SK-N-SH treated with all-trans-retinoic acid at 6 μM for 48 hours (cell line): ENCODE data around the gene TJP2.

Source experiments
- ARNTL ChIP-seq: fragments of 450-650 bp; formaldehyde crosslinking; IDR thresholded peaks from 2 replicates; pipeline ENCODE4 v1.5.0; 2020; ENCODE audit warnings: low read depth, mild to moderate bottlenecking, moderate library complexity, borderline replicate concordance
- CREB5 ChIP-seq: fragments of 250-450 bp; sonication (Bioruptor Pico); IDR thresholded peaks from 2 replicates; pipeline ENCODE4 v1.5.1; 2020; ENCODE audit warnings: low read depth, mild to moderate bottlenecking, moderate library complexity
- CSDC2 ChIP-seq: fragments of 250-450 bp; sonication (Bioruptor Pico); IDR thresholded peaks from 2 replicates; pipeline ENCODE4 v1.5.0; 2020; ENCODE audit warnings: mild to moderate bottlenecking, moderate library complexity
- OSR1 ChIP-seq: fragments of 250-450 bp; sonication (Bioruptor Pico); IDR thresholded peaks from 2 replicates; pipeline ENCODE4 v1.8.0; 2022; ENCODE audit warnings: moderate library complexity, mild to moderate bottlenecking, inconsistent platforms
- RARB ChIP-seq: fragments of 250-450 bp; sonication (Bioruptor Pico); IDR thresholded peaks from 2 replicates; pipeline ENCODE4 v1.8.0; 2021; ENCODE audit warnings: mild to moderate bottlenecking, moderate library complexity
- SNAI2 ChIP-seq: fragments of 250-450 bp; sonication (Bioruptor Pico); IDR thresholded peaks from 2 replicates; pipeline ENCODE4 v1.5.0; 2020; ENCODE audit warnings: mild to moderate bottlenecking, moderate library complexity
- ZC3H10 ChIP-seq: fragments of 250-450 bp; sonication (Bioruptor Pico); IDR thresholded peaks from 2 replicates; pipeline ENCODE4 v1.5.1; 2021; ENCODE audit warnings: mild to moderate bottlenecking, moderate library complexity
- ZFP3 ChIP-seq: fragments of 250-450 bp; sonication (Bioruptor Pico); IDR thresholded peaks from 2 replicates; pipeline ENCODE4 v1.5.0; 2020; ENCODE audit warnings: mild to moderate bottlenecking, moderate library complexity
- ZNF565 ChIP-seq: fragments of 450-650 bp; formaldehyde crosslinking; conservative IDR thresholded peaks from 2 replicates; pipeline ENCODE4 v1.5.0; 2020; ENCODE audit warnings: low read depth, mild to moderate bottlenecking, moderate library complexity
- ZNF8 ChIP-seq: fragments of 450-650 bp; formaldehyde crosslinking; IDR thresholded peaks from 2 replicates; pipeline ENCODE4 v1.5.0; 2020; ENCODE audit warnings: mild to moderate bottlenecking, moderate library complexity
- TF ChIP-seq, protein P1 (sequence below): fragments of 250-450 bp; sonication (Bioruptor Pico); IDR thresholded peaks from 2 replicates; pipeline ENCODE4 v1.8.0; 2020; ENCODE audit warnings: mild to moderate bottlenecking, moderate library complexity, borderline replicate concordance
- TF ChIP-seq, protein P2 (sequence below): fragments of 250-450 bp; sonication (Bioruptor Pico); IDR thresholded peaks from 2 replicates; pipeline ENCODE4 v1.8.0; 2021; ENCODE audit warnings: low read depth, mild to moderate bottlenecking, moderate library complexity, borderline replicate concordance
- TF ChIP-seq, protein P3 (sequence below): fragments of 250-450 bp; sonication (Bioruptor Pico); IDR thresholded peaks from 2 replicates; pipeline ENCODE4 v1.5.1; 2021; ENCODE audit warnings: mild to moderate bottlenecking, moderate library complexity
- TF ChIP-seq, protein P4 (sequence below): fragments of 250-450 bp; sonication (Bioruptor Pico); IDR thresholded peaks from 2 replicates; pipeline ENCODE4 v1.5.0; 2020; ENCODE audit warnings: mild to moderate bottlenecking, moderate library complexity

GRCh38 chr9:69297300-69297980 is 123.4 kb downstream of the TJP2 start:
- TF ChIP-seq OSR1 (CRISPR knock-in tag) (no peak), RARB (CRISPR knock-in tag) (no peak), ZC3H10 (no peak), ARNTL (CRISPR knock-in tag) (no peak), ZFP3 (CRISPR knock-in tag) (no peak), ZNF8 (no peak), CREB5 (no peak), CSDC2 (no peak), SNAI2 (CRISPR knock-in tag) (no peak), ZNF565 (no peak)
- TF ChIP-seq, protein P1, sequence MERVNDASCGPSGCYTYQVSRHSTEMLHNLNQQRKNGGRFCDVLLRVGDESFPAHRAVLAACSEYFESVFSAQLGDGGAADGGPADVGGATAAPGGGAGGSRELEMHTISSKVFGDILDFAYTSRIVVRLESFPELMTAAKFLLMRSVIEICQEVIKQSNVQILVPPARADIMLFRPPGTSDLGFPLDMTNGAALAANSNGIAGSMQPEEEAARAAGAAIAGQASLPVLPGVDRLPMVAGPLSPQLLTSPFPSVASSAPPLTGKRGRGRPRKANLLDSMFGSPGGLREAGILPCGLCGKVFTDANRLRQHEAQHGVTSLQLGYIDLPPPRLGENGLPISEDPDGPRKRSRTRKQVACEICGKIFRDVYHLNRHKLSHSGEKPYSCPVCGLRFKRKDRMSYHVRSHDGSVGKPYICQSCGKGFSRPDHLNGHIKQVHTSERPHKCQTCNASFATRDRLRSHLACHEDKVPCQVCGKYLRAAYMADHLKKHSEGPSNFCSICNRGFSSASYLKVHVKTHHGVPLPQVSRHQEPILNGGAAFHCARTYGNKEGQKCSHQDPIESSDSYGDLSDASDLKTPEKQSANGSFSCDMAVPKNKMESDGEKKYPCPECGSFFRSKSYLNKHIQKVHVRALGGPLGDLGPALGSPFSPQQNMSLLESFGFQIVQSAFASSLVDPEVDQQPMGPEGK: no peak
- TF ChIP-seq, protein P2, sequence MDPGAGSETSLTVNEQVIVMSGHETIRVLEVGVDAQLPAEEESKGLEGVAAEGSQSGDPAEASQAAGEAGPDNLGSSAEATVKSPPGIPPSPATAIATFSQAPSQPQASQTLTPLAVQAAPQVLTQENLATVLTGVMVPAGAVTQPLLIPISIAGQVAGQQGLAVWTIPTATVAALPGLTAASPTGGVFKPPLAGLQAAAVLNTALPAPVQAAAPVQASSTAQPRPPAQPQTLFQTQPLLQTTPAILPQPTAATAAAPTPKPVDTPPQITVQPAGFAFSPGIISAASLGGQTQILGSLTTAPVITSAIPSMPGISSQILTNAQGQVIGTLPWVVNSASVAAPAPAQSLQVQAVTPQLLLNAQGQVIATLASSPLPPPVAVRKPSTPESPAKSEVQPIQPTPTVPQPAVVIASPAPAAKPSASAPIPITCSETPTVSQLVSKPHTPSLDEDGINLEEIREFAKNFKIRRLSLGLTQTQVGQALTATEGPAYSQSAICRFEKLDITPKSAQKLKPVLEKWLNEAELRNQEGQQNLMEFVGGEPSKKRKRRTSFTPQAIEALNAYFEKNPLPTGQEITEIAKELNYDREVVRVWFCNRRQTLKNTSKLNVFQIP (CRISPR knock-in tag): no peak
- TF ChIP-seq, protein P3, sequence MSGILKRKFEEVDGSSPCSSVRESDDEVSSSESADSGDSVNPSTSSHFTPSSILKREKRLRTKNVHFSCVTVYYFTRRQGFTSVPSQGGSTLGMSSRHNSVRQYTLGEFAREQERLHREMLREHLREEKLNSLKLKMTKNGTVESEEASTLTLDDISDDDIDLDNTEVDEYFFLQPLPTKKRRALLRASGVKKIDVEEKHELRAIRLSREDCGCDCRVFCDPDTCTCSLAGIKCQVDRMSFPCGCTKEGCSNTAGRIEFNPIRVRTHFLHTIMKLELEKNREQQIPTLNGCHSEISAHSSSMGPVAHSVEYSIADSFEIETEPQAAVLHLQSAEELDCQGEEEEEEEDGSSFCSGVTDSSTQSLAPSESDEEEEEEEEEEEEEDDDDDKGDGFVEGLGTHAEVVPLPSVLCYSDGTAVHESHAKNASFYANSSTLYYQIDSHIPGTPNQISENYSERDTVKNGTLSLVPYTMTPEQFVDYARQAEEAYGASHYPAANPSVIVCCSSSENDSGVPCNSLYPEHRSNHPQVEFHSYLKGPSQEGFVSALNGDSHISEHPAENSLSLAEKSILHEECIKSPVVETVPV (CRISPR knock-in tag): no peak
- TF ChIP-seq, protein P4, sequence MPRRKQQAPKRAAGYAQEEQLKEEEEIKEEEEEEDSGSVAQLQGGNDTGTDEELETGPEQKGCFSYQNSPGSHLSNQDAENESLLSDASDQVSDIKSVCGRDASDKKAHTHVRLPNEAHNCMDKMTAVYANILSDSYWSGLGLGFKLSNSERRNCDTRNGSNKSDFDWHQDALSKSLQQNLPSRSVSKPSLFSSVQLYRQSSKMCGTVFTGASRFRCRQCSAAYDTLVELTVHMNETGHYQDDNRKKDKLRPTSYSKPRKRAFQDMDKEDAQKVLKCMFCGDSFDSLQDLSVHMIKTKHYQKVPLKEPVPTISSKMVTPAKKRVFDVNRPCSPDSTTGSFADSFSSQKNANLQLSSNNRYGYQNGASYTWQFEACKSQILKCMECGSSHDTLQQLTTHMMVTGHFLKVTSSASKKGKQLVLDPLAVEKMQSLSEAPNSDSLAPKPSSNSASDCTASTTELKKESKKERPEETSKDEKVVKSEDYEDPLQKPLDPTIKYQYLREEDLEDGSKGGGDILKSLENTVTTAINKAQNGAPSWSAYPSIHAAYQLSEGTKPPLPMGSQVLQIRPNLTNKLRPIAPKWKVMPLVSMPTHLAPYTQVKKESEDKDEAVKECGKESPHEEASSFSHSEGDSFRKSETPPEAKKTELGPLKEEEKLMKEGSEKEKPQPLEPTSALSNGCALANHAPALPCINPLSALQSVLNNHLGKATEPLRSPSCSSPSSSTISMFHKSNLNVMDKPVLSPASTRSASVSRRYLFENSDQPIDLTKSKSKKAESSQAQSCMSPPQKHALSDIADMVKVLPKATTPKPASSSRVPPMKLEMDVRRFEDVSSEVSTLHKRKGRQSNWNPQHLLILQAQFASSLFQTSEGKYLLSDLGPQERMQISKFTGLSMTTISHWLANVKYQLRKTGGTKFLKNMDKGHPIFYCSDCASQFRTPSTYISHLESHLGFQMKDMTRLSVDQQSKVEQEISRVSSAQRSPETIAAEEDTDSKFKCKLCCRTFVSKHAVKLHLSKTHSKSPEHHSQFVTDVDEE (CRISPR knock-in tag): no peak
